Measurements from ENCODE around the gene SLC10A3. TPM values are rescaled to one million over a fixed set of nuclear protein-coding genes. Genes with fewer than 3 reads are reported as not detected.

SLC10A3 gene
- total RNA-seq, 1 donor from 2014 or later = 10.4 TPM

DNA sequence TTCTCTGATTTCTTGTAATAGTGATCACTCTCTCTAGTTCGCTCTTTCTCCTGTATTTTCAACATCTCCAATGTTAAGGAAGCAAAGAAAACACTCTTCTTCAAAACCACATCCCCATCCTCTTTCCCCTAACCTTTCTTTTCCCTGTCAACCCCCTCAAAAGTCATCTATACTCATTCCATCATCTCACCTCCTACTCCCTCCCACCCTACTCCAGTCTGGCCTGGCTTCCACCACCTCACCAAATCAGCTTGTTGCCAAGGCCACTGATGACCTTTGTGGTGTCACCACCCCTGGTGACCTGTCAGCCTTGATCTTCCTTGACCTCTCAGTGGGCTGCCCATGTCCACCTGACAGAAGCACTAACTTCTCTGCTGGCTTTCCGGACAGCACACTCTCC is 23.3 kb upstream of the SLC10A3 start:
- peaks cover 9% of the 10 kb centered on the region for H3K36me3 Mint-ChIP-seq (ENCODE audit: insufficient read depth)
- H3K9me3 Mint-ChIP-seq (ENCODE audit: low read depth) = peaks cover 20% of the 10 kb centered on the region
- TF ChIP-seq, protein P1, sequence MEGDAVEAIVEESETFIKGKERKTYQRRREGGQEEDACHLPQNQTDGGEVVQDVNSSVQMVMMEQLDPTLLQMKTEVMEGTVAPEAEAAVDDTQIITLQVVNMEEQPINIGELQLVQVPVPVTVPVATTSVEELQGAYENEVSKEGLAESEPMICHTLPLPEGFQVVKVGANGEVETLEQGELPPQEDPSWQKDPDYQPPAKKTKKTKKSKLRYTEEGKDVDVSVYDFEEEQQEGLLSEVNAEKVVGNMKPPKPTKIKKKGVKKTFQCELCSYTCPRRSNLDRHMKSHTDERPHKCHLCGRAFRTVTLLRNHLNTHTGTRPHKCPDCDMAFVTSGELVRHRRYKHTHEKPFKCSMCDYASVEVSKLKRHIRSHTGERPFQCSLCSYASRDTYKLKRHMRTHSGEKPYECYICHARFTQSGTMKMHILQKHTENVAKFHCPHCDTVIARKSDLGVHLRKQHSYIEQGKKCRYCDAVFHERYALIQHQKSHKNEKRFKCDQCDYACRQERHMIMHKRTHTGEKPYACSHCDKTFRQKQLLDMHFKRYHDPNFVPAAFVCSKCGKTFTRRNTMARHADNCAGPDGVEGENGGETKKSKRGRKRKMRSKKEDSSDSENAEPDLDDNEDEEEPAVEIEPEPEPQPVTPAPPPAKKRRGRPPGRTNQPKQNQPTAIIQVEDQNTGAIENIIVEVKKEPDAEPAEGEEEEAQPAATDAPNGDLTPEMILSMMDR (IDR thresholded peaks at IDR 0.05; ENCODE audit: unreplicated experiment) = no peak
- H3K4me1 Mint-ChIP-seq (ENCODE audit: low read depth) = peaks cover 13% of the 10 kb centered on the region
- DNase-seq (ENCODE audit: low spot score, unreplicated experiment) = no peak
- no peak overlapping the region for H3K4me3 Mint-ChIP-seq (ENCODE audit: low read depth)
- no peaks in the 10 kb centered on the region for H3K27me3 Mint-ChIP-seq
- H3K27ac Mint-ChIP-seq = no peak overlapping the region

DNA sequence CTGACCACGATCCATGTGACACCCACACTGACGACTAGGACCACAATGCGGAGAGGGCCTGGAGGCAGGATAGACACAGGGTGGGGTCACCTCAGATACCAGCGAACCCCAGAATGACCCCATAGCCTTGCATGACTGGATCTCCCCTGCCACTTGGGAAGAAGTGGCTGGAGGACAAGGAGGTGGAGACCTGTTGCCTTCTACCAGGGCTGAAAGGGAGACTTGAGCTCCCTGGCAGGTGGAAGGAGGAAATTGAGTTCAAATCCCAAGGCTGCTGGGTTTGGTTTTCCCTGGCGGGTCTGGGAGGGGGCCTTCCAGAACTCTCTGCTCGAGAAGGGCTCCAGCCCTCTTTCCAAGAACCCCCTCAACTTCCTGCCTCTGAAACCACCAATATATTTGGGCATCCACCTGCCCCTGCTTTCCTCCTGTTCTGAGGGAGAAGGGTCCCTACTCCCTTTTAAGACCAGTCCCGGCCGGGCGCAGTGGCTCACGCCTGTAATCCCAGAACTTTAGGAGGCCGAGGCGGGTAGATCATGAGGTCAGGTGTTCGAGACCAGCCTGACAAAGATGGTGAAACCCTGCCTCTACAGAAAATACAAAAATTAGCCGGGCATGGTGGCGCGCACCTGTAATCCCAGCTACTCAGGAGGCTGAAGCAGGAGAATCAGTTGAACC is 22.6 kb upstream of the SLC10A3 start:
- peaks cover 9% of the 10 kb centered on the region for H3K36me3 Mint-ChIP-seq (ENCODE audit: insufficient read depth)
- TF ChIP-seq, protein P1 (IDR thresholded peaks at IDR 0.05; ENCODE audit: unreplicated experiment) = no peak
- no peak overlapping the region for H3K4me3 Mint-ChIP-seq (ENCODE audit: low read depth)
- no peaks in the 10 kb centered on the region for H3K27me3 Mint-ChIP-seq
- no peak for DNase-seq (ENCODE audit: low spot score, unreplicated experiment)
- no peak overlapping the region for H3K27ac Mint-ChIP-seq
- H3K4me1 Mint-ChIP-seq (ENCODE audit: low read depth) = peaks cover 11% of the 10 kb centered on the region
- H3K9me3 Mint-ChIP-seq (ENCODE audit: low read depth) = peaks cover 23% of the 10 kb centered on the region

DNA sequence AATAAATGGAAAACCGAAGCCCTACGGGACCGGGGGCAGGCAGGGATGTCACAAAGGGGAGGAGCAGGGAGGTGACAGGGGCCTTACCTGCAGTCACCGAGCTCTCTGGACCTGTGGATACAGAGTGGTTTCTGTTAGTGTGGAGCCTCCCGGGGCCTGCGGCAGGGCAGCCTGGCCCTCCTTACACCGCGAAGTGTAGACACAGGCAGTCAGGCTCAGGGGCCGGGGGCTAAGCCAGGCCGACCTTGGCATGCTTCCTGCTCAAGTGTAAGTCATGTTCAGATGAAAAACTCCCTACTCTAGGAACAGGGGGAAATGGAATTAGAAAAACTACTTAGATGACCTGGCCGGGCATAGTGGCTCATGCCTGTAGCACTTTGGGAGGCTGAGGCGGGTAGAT is 21.3 kb upstream of the SLC10A3 start:
- Mint-ChIP-seq H3K9me3 (ENCODE audit: low read depth) (peaks cover 23% of the 10 kb centered on the region), H3K27me3 (no peaks in the 10 kb centered on the region), H3K4me1 (ENCODE audit: low read depth) (peaks cover 5% of the 10 kb centered on the region), H3K4me3 (ENCODE audit: low read depth) (no peak overlapping the region), H3K36me3 (ENCODE audit: insufficient read depth) (peaks cover 9% of the 10 kb centered on the region), H3K27ac (no peak overlapping the region)
- TF ChIP-seq, protein P1 (IDR thresholded peaks at IDR 0.05; ENCODE audit: unreplicated experiment) = no peak
- no peak for DNase-seq (ENCODE audit: low spot score, unreplicated experiment)

DNA sequence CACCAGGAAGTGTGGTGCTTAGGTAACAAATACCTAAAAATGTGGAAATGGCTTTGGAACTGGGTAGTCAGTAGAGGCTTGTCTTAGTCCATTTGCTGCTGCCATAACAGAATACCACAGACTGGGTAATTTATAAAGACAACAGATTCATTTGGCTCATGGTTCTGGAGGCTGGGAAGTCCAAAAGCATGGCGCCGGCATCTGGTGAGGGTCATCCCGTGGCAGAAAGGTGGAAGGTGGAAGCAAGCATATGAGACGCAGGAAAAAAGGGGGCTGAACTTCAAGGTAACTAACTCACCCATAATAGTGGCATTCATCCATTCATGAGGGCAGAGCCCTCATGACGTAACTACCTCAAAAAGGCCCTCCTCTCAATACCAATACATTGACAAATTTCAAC is 19.0 kb upstream of the SLC10A3 start:
- peaks cover 11% of the 10 kb centered on the region for H3K36me3 Mint-ChIP-seq (ENCODE audit: insufficient read depth)
- no peak overlapping the region for H3K4me3 Mint-ChIP-seq (ENCODE audit: low read depth)
- no peaks in the 10 kb centered on the region for H3K4me1 Mint-ChIP-seq (ENCODE audit: low read depth)
- no peak for DNase-seq (ENCODE audit: low spot score, unreplicated experiment)
- TF ChIP-seq, protein P1 (IDR thresholded peaks at IDR 0.05; ENCODE audit: unreplicated experiment) = no peak
- H3K9me3 Mint-ChIP-seq (ENCODE audit: low read depth) = peaks cover 20% of the 10 kb centered on the region
- H3K27ac Mint-ChIP-seq = no peak overlapping the region
- H3K27me3 Mint-ChIP-seq = no peaks in the 10 kb centered on the region

DNA sequence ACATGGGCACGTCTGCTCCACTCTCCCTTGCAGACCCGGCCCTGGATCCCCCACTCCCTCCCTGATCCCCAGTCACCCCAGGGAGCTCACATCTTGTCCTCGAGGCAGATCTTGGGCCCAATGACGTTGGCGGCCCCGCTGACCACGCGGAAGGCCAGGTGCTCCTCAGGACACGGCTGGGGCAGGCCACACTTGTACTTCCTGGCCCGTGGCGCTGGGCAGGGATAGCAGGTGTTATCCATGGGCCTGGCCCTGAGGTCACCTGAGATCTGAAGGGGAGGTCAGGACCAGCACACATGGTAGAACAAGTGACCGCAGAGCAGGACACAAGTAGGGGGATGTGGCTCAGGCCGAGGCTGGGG is 17.9 kb upstream of the SLC10A3 start:
- no peak overlapping the region for H3K27ac Mint-ChIP-seq
- H3K27me3 Mint-ChIP-seq = no peaks in the 10 kb centered on the region
- TF ChIP-seq, protein P1 (IDR thresholded peaks at IDR 0.05; ENCODE audit: unreplicated experiment) = no peak
- H3K36me3 Mint-ChIP-seq (ENCODE audit: insufficient read depth) = peaks cover 9% of the 10 kb centered on the region
- H3K4me3 Mint-ChIP-seq (ENCODE audit: low read depth) = no peak overlapping the region
- no peaks in the 10 kb centered on the region for H3K4me1 Mint-ChIP-seq (ENCODE audit: low read depth)
- no peak for DNase-seq (ENCODE audit: low spot score, unreplicated experiment)
- peaks cover 15% of the 10 kb centered on the region for H3K9me3 Mint-ChIP-seq (ENCODE audit: low read depth)

All from progenitor cell of endocrine pancreas (in vitro differentiated cells).